GM12878 (cell line): ENCODE results near the gene EIF2S1. TPM values are rescaled to one million over a fixed set of nuclear protein-coding genes. Genes with fewer than 3 reads are reported as not detected.
A peak's percentile ranks its signal among the peaks of the same experiment; 100 is the strongest.

Source experiments
- ATAC-seq: fragments of 200-7000 bp; cut with Tn5 transposase; 3 replicates; pipeline ENCODE4 v1.9.1; 2020; ENCODE audit warnings: mild to moderate bottlenecking, moderate library complexity
- BruUV-seq: library from RNA; stranded (reverse); fragments of 400-500 nt; replicated peaks from 2 replicates; lab custom pipeline; 2021; lab: Mats Ljungman, UMichigan
- CTCF ChIA-PET: fragments of 300-600 bp; sonication (Branson Sonifier 250); formaldehyde crosslinking; extraction: SDS; loops from one replicate; lab custom pipeline; 2021; ENCODE audit warnings: inconsistent platforms; lab: Yijun Ruan, JAX
- POLR2A ChIA-PET: fragments of 350-600 bp; formaldehyde crosslinking; extraction: SDS; loops from one replicate; lab custom pipeline; 2021; ENCODE audit warnings: inconsistent platforms; lab: Charles Lee
- RAD21 ChIA-PET: fragments of 300-600 bp; sonication (Branson Sonifier 250); formaldehyde crosslinking; loops from one replicate; lab custom pipeline; 2023; ENCODE audit warnings: antibody characterized with exemption; ENCODE audit not compliant: unreplicated experiment; lab: Charles Lee
- SMC1A ChIA-PET: fragments of 300-600 bp; sonication (Branson Sonifier 250); formaldehyde crosslinking; loops from one replicate; lab custom pipeline; 2023; ENCODE audit not compliant: unreplicated experiment, uncharacterized antibody; lab: Charles Lee
- DNase-seq: peaks from one replicate; pipeline ENCODE4 v3.0.0-alpha.2; 2011; ENCODE audit warnings: low read depth, low spot score
- FAIRE-seq: peaks from 3 replicates; lab custom pipeline; 2011; peaks lifted over from hg19 to GRCh38; lab: Jason Lieb, UNC
- H2AFZ ChIP-seq: 2 replicates; pipeline ENCODE4 v1.6.0; 2011; ENCODE audit warnings: low read depth, low read length, control low read depth; ENCODE audit not compliant: control insufficient read depth
- H3K27ac ChIP-seq: 2 replicates; pipeline ENCODE4 v1.5.1; 2011; ENCODE audit warnings: control low read depth; ENCODE audit not compliant: control insufficient read depth, insufficient read depth
- H3K27me3 ChIP-seq, 2 experiments: replicated peaks in 1 of 2; 2 replicates each; pipeline versions ENCODE4 v1.6.0 to v1.6.1; 2011; ENCODE audit warnings: low read length in 1 of 2; ENCODE audit not compliant: control insufficient read depth in 2 of 2, insufficient read depth in 2 of 2
- H3K36me3 ChIP-seq, 2 experiments: 2 replicates each; pipeline ENCODE4 v1.5.1; 2011; ENCODE audit warnings: low read length in 1 of 2; ENCODE audit not compliant: control insufficient read depth in 2 of 2, insufficient read depth in 2 of 2
- H3K4me1 ChIP-seq: 2 replicates; pipeline ENCODE4 v1.6.1; 2011; ENCODE audit warnings: mild to moderate bottlenecking, low read length, moderate library complexity, mixed read lengths; ENCODE audit not compliant: control insufficient read depth, insufficient read depth
- H3K4me2 ChIP-seq: 2 replicates; pipeline ENCODE4 v1.6.0; 2011; ENCODE audit warnings: control low read depth; ENCODE audit not compliant: control insufficient read depth, insufficient read depth
- H3K4me3 ChIP-seq: fragments of 200-600 bp; sonication (generic); 2 replicates; pipeline ENCODE4 v1.5.1; 2016
- H3K79me2 ChIP-seq: 2 replicates; pipeline ENCODE4 v1.6.0; 2011; ENCODE audit warnings: low read length; ENCODE audit not compliant: control insufficient read depth, insufficient read depth
- H3K9ac ChIP-seq: 2 replicates; pipeline ENCODE4 v1.8.0; 2011; ENCODE audit warnings: low read length, control low read depth, mixed read lengths; ENCODE audit not compliant: control insufficient read depth, insufficient read depth
- H3K9me3 ChIP-seq: replicated peaks from 3 replicates; pipeline ENCODE4 v1.5.1; 2011; ENCODE audit warnings: mild to moderate bottlenecking, low read length; ENCODE audit not compliant: control insufficient read depth, insufficient read depth
- H4K20me1 ChIP-seq: 2 replicates; pipeline ENCODE4 v1.6.0; 2011; ENCODE audit not compliant: control insufficient read depth, insufficient read depth
- BCL11A ChIP-seq: IDR thresholded peaks from 2 replicates; pipeline ENCODE4 v1.6.1; 2011; ENCODE audit warnings: low read depth, low read length
- CBX5 ChIP-seq: sonication (generic); IDR thresholded peaks from 2 replicates; pipeline ENCODE4 v1.6.1; 2016; ENCODE audit warnings: low read depth, moderate library complexity, mild to moderate bottlenecking, inconsistent platforms
- GATAD2B ChIP-seq: fragments of 450-650 bp; conservative IDR thresholded peaks from 2 replicates; pipeline ENCODE4 v1.6.1; 2017; ENCODE audit warnings: low read depth, mild to moderate bottlenecking, moderate library complexity
- NR2C1 ChIP-seq: fragments of 450-650 bp; IDR thresholded peaks from 2 replicates; pipeline ENCODE4 v1.6.1; 2017; ENCODE audit warnings: antibody characterized with exemption, mild to moderate bottlenecking, moderate library complexity
- NR2C2 ChIP-seq: IDR thresholded peaks from 2 replicates; pipeline ENCODE4 v1.6.1; 2011; ENCODE audit warnings: borderline replicate concordance, low read depth; ENCODE audit not compliant: control insufficient read depth, insufficient read length
- RCOR1 ChIP-seq: conservative IDR thresholded peaks from 2 replicates; pipeline ENCODE4 v1.6.1; 2012; ENCODE audit warnings: low read depth, low read length, improper control_type of control experiment
- RELA ChIP-seq: fragments of 450-650 bp; IDR thresholded peaks from 2 replicates; pipeline ENCODE4 v1.8.0; 2014; ENCODE audit warnings: borderline replicate concordance; ENCODE audit not compliant: partially characterized antibody
- RFX5 ChIP-seq: IDR thresholded peaks from 2 replicates; pipeline ENCODE4 v1.6.1; 2011; ENCODE audit warnings: low read depth, low read length, improper control_type of control experiment
- SMAD5 ChIP-seq: IDR thresholded peaks from 2 replicates; pipeline ENCODE4 v1.6.1; 2016; ENCODE audit warnings: antibody characterized with exemption, low read depth
- SP1 ChIP-seq: IDR thresholded peaks from one replicate; pipeline ENCODE4 v1.6.1; 2011; ENCODE audit warnings: low read depth, low read length
- ZNF24 ChIP-seq: fragments of 450-650 bp; IDR thresholded peaks from 2 replicates; pipeline ENCODE4 v1.6.1; 2017; ENCODE audit warnings: antibody characterized with exemption, mild to moderate bottlenecking
- WGBS: methylation state at CpG from one replicate; pipeline ENCODE4 v1.1.6; 2016; ENCODE audit warnings: low lambda C conversion rate; ENCODE audit not compliant: insufficient replicate concordance, insufficient coverage; ENCODE audit errors: missing lambda C conversion rate; 5-methylcytosine and 5-hydroxymethylcytosine counted together
- in situ Hi-C: fragments of 300-500 bp; cut with MboI; formaldehyde crosslinking; loops from 9 replicates; pipeline ENCODE4 v1.14.3; 2018; ENCODE audit warnings: mixed read lengths
- intact Hi-C: fragments of 100-400 bp; cut with micrococcal nuclease; formaldehyde crosslinking; loops from one replicate; pipeline ENCODE4 v1.14.2; 2022; ENCODE audit not compliant: unreplicated experiment
- polyA plus RNA-seq, 11 experiments: library from polyadenylated mRNA; depleted of rRNA in 4 of 11; unstranded in 6 of 11; stranded (reverse) in 5 of 11; fragments of >200 nt; fragmentation: Nextera tagmentation in 4 of 11; fragmentation: Illumina TruSeq in 1 of 11; extraction: Ambion mirVana in 4 of 11; extraction: Trizol in 1 of 11; gene quantifications; 1 replicate in 1 of 11; 2 replicates in 10 of 11; pipeline versions ENCODE4 v1.2.1 to v1.2.3, GENCODE V29; 2011 to 2016; ENCODE audit warnings: inconsistent platforms in 2 of 11, missing spikeins in 2 of 11, low read depth in 1 of 11
- total RNA-seq, 4 experiments: library from RNA; depleted of rRNA in 3 of 4; stranded (reverse); fragments of >200 nt in 3 of 4; fragmentation: Illumina TruSeq in 1 of 4; extraction: Trizol in 1 of 4; gene quantifications; 2 replicates each; pipeline versions ENCODE4 v1.2.1 to v1.2.3, GENCODE V29; 2013 to 2021
- TF ChIP-seq, protein P1 (sequence below): IDR thresholded peaks from 2 replicates; pipeline ENCODE4 v1.6.1; 2012; ENCODE audit warnings: improper control_type of control experiment, low read depth, low read length; ENCODE audit not compliant: insufficient replicate concordance
- TF ChIP-seq, protein P2 (sequence below): IDR thresholded peaks from 2 replicates; pipeline ENCODE4 v1.6.1; 2011; ENCODE audit warnings: mild to moderate bottlenecking, low read depth, low read length, moderate library complexity; ENCODE audit not compliant: insufficient replicate concordance

EIF2S1 gene
- total and polyA plus RNA-seq, 10 of the 15 experiments (the other 5 are each of a cell fraction or from before 2014, with no cell fraction given): 155 to 563 (median 262) TPM

- TF ChIP-seq, protein P1, sequence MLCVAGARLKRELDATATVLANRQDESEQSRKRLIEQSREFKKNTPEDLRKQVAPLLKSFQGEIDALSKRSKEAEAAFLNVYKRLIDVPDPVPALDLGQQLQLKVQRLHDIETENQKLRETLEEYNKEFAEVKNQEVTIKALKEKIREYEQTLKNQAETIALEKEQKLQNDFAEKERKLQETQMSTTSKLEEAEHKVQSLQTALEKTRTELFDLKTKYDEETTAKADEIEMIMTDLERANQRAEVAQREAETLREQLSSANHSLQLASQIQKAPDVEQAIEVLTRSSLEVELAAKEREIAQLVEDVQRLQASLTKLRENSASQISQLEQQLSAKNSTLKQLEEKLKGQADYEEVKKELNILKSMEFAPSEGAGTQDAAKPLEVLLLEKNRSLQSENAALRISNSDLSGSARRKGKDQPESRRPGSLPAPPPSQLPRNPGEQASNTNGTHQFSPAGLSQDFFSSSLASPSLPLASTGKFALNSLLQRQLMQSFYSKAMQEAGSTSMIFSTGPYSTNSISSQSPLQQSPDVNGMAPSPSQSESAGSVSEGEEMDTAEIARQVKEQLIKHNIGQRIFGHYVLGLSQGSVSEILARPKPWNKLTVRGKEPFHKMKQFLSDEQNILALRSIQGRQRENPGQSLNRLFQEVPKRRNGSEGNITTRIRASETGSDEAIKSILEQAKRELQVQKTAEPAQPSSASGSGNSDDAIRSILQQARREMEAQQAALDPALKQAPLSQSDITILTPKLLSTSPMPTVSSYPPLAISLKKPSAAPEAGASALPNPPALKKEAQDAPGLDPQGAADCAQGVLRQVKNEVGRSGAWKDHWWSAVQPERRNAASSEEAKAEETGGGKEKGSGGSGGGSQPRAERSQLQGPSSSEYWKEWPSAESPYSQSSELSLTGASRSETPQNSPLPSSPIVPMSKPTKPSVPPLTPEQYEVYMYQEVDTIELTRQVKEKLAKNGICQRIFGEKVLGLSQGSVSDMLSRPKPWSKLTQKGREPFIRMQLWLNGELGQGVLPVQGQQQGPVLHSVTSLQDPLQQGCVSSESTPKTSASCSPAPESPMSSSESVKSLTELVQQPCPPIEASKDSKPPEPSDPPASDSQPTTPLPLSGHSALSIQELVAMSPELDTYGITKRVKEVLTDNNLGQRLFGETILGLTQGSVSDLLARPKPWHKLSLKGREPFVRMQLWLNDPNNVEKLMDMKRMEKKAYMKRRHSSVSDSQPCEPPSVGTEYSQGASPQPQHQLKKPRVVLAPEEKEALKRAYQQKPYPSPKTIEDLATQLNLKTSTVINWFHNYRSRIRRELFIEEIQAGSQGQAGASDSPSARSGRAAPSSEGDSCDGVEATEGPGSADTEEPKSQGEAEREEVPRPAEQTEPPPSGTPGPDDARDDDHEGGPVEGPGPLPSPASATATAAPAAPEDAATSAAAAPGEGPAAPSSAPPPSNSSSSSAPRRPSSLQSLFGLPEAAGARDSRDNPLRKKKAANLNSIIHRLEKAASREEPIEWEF: no peak
Measured at GRCh38 chr14:67370830-67371229, 10.7 kb downstream of the EIF2S1 start (continued).

DNA sequence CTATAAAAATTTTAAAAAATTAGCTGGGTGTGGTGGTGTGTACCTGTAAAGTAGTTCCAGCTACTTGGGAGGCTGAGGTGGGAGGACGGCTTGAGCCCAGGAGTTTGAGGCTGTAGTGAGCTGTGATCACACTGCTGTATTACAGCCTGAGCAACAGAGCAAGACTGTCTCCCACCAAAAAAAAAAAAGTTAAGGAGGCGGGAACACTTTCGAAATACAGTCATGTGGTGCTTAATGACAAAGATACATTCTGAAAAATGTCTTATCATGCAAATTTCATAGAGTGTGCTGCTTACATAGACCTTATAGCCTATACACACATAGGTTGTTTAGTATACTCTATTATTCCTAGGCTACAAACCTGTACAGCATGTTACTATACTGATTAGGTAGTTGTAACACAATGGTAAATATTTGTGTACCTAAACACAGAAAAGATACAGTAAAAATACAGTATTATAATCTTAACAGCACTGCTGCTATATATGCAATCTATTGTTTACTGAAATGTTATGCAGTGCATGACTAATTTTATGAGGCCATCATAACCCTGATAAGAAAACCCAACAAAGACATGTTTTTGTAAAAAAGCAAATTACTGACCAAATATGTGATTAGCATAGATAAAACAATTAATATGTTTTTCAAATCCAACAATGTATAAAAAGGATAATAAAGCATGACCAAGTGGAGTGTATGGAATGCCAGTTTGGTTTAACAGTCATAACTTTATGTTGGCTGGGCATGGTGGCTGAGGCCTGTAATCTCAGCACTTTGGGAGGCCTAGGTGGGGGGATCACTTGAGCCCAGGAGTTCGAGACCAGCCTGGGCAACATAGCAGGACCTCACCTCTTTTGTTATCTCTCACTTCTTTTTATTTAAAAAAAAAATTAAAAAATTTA, 11.4 kb downstream of the EIF2S1 start:
- peaks cover 14% of the 10 kb centered on the region for H3K79me2 ChIP-seq
- TF ChIP-seq GATAD2B (no peak), SP1 (no peak), RELA (no peak), CBX5 (no peak), RCOR1 (no peak), NR2C1 (no peak), NR2C2 (no peak), SMAD5 (no peak), BCL11A (no peak), RFX5 (no peak), ZNF24 (no peak)
- TF ChIP-seq, protein P2, sequence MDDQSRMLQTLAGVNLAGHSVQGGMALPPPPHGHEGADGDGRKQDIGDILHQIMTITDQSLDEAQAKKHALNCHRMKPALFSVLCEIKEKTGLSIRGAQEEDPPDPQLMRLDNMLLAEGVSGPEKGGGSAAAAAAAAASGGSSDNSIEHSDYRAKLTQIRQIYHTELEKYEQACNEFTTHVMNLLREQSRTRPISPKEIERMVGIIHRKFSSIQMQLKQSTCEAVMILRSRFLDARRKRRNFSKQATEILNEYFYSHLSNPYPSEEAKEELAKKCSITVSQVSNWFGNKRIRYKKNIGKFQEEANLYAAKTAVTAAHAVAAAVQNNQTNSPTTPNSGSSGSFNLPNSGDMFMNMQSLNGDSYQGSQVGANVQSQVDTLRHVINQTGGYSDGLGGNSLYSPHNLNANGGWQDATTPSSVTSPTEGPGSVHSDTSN: no peak

More for the DNA sequence above, 11.4 kb downstream of the EIF2S1 start:
- ATAC-seq: peak; percentile 10; the same call in 1 of the 3 replicates
- ChIA-PET POLR2A (no interaction called here), SMC1A (interaction anchor here (1.2 to 1.7 kb wide), 2 partner anchors 8 to 14 kb away, joined by 3 read pairs; no protein-coding TSS in a partner anchor), RAD21 (no interaction called here), CTCF (interaction anchor here (1.0 kb wide), 1 partner anchor 12 kb away, joined by 4 read pairs; the partner anchor contains the start of genes ATP6V1D and EIF2S1)
- no peaks in the 10 kb centered on the region for H4K20me1 ChIP-seq
- no peaks in the 10 kb centered on the region for H3K4me1 ChIP-seq
- WGBS: 81% methylated on average over 4 of the region's 4 CpGs
- FAIRE-seq: no peak
- BruUV-seq: no TSS peak
- H3K4me3 ChIP-seq: no peak overlapping the region
- H3K4me2 ChIP-seq: no peak overlapping the region
- DNase-seq: no peak
- H2AFZ ChIP-seq: no peak overlapping the region
- no peak overlapping the region for H3K9ac ChIP-seq
- H3K27me3 ChIP-seq: no peaks in the 10 kb centered on the region
- H3K27ac ChIP-seq: no peak overlapping the region
- H3K9me3 ChIP-seq: no peaks in the 10 kb centered on the region; the same call in 2 of the 3 replicates
- peaks cover 5 to 33% of the 10 kb centered on the region in 2 experiments for H3K36me3 ChIP-seq
- in situ Hi-C loops: no loop called here
- intact Hi-C loops: no loop called here
